SK-N-SH (cell line): ENCODE data around the gene GATA2. TPM values are rescaled to one million over a fixed set of nuclear protein-coding genes. Genes with fewer than 3 reads are reported as not detected.
A peak's percentile ranks its signal among the peaks of the same experiment; 100 is the strongest.

Source experiments
- CTCF ChIA-PET: fragments of 300-600, 350-600 bp; formaldehyde crosslinking; extraction: SDS; loops from one replicate; lab custom pipeline; 2021; lab: Yijun Ruan, JAX
- POLR2A ChIA-PET: fragments of 350-600 bp; sonication (Branson Sonifier 250); formaldehyde crosslinking; extraction: SDS; loops from one replicate; lab custom pipeline; 2020; ENCODE audit warnings: antibody characterized with exemption, inconsistent platforms; lab: Yijun Ruan, JAX
- DNase-seq: peaks from one replicate; pipeline ENCODE4 v3.0.0; 2012
- H2AFZ ChIP-seq: fragments of 200-600 bp; sonication (generic); 2 replicates; pipeline ENCODE4 v1.8.1; 2016; ENCODE audit warnings: antibody characterized with exemption, mild to moderate bottlenecking, low read depth
- H3F3A ChIP-seq: fragments of 200-600 bp; sonication (generic); replicated peaks from 2 replicates; pipeline ENCODE3; 2016; ENCODE audit warnings: antibody characterized with exemption, mild to moderate bottlenecking; ENCODE audit not compliant: insufficient read depth
- H3K27ac ChIP-seq, 2 experiments: fragments of 200-500 bp in 1 of 2; fragments of 200-600 bp in 1 of 2; sonication (Bioruptor generic) in 1 of 2; sonication (generic), shearing (Covaris generic) in 1 of 2; 2 replicates each; pipeline versions ENCODE4 v1.5.1 to v1.6.1; 2014 to 2016; ENCODE audit warnings: low read depth in 2 of 2, inconsistent platforms in 1 of 2, low read length in 1 of 2, mild to moderate bottlenecking in 1 of 2, mixed read lengths in 1 of 2
- H3K27me3 ChIP-seq: fragments of 200-600 bp; sonication (generic), shearing (Covaris generic); 2 replicates; pipeline ENCODE4 v1.6.1; 2016; ENCODE audit warnings: mixed run types; ENCODE audit not compliant: insufficient read depth
- H3K36me3 ChIP-seq, 2 experiments: fragments of 200-500 bp in 1 of 2; fragments of 200-600 bp in 1 of 2; sonication (Bioruptor generic) in 1 of 2; sonication (generic) in 1 of 2; replicated peaks in 1 of 2; 2 replicates each; pipeline versions ENCODE3 to v1.5.1; 2014 to 2016; ENCODE audit warnings: low read length in 1 of 2, mild to moderate bottlenecking in 1 of 2; ENCODE audit not compliant: insufficient read depth in 2 of 2, control insufficient read depth in 1 of 2
- H3K4me1 ChIP-seq, 2 experiments: fragments of 200-500 bp in 1 of 2; fragments of 200-600 bp in 1 of 2; sonication (Bioruptor generic) in 1 of 2; sonication (generic), shearing (Covaris generic) in 1 of 2; 2 replicates each; pipeline versions ENCODE4 v1.5.1 to v1.6.1; 2014 to 2016; ENCODE audit warnings: low read depth in 1 of 2, low read length in 1 of 2, mixed run types in 1 of 2; ENCODE audit not compliant: insufficient read depth in 2 of 2, control insufficient read depth in 1 of 2
- H3K4me2 ChIP-seq: fragments of 200-600 bp; sonication (generic), shearing (Covaris generic); 2 replicates; pipeline ENCODE4 v1.6.1; 2017; ENCODE audit warnings: mixed run types
- H3K4me3 ChIP-seq, 2 experiments: fragments of 200-500 bp in 1 of 2; fragments of 200-600 bp in 1 of 2; sonication (Bioruptor generic) in 1 of 2; sonication (generic), shearing (Covaris generic) in 1 of 2; 2 replicates each; pipeline versions ENCODE4 v1.5.1 to v1.8.1; 2014 to 2016; ENCODE audit warnings: low read depth in 2 of 2, inconsistent platforms in 1 of 2, low read length in 1 of 2, mild to moderate bottlenecking in 1 of 2, mixed read lengths in 1 of 2, moderate library complexity in 1 of 2
- H3K79me2 ChIP-seq: fragments of 200-600 bp; sonication (generic); 2 replicates; pipeline ENCODE4 v1.8.1; 2017; ENCODE audit warnings: mild to moderate bottlenecking; ENCODE audit not compliant: insufficient read depth
- H3K9ac ChIP-seq: fragments of 200-600 bp; sonication (generic); 2 replicates; pipeline ENCODE4 v1.6.1; 2017; ENCODE audit warnings: mixed run types
- H3K9me2 ChIP-seq: fragments of 200-600 bp; sonication (generic); 2 replicates; pipeline ENCODE4 v1.6.1; 2017; ENCODE audit warnings: mixed run types
- H3K9me3 ChIP-seq: fragments of 200-600 bp; sonication (generic); 2 replicates; pipeline ENCODE4 v1.6.1; 2017; ENCODE audit warnings: mixed run types, mild to moderate bottlenecking, moderate library complexity
- H4K20me1 ChIP-seq: fragments of 200-600 bp; sonication (generic); 2 replicates; pipeline ENCODE4 v1.6.1; 2017; ENCODE audit warnings: mild to moderate bottlenecking, mixed run types; ENCODE audit not compliant: insufficient read depth
- CTCF ChIP-seq: fragments of 200-600 bp; sonication (generic); IDR thresholded peaks from 2 replicates; pipeline ENCODE4 v1.6.1; 2017; ENCODE audit warnings: antibody characterized with exemption, mild to moderate bottlenecking, moderate library complexity
- ELF1 ChIP-seq: IDR thresholded peaks from 2 replicates; pipeline ENCODE4 v1.4.0; 2012
- EP300 ChIP-seq, 2 experiments: IDR thresholded peaks; 2 replicates each; pipeline versions ENCODE4 v1.4.0 to v1.6.1; 2012; ENCODE audit warnings: borderline replicate concordance in 1 of 2, low read depth in 1 of 2, low read length in 1 of 2
- EZH2phosphoT487 ChIP-seq: fragments of 200-600 bp; sonication (generic); IDR thresholded peaks from 2 replicates; pipeline ENCODE4 v1.6.1; 2017; ENCODE audit warnings: low read depth, mixed run types, mild to moderate bottlenecking, antibody characterized with exemption, moderate library complexity, borderline replicate concordance
- FOSL2 ChIP-seq: IDR thresholded peaks from 2 replicates; pipeline ENCODE4 v1.4.0; 2012; ENCODE audit warnings: low read depth, mild to moderate bottlenecking, moderate library complexity, borderline replicate concordance
- FOXJ3 ChIP-seq: sonication (generic); formaldehyde crosslinking; IDR thresholded peaks from 2 replicates; pipeline ENCODE4 v1.5.1; 2020; ENCODE audit warnings: mild to moderate bottlenecking, missing genetic modification reagents
- FOXM1 ChIP-seq: IDR thresholded peaks from 2 replicates; pipeline ENCODE4 v1.4.0; 2012; ENCODE audit warnings: low read depth, mild to moderate bottlenecking
- GABPA ChIP-seq: IDR thresholded peaks from 2 replicates; pipeline ENCODE4 v1.4.0; 2012; ENCODE audit warnings: low read depth, mild to moderate bottlenecking
- GATA2 ChIP-seq: sonication (generic); formaldehyde crosslinking; IDR thresholded peaks from 2 replicates; pipeline ENCODE4 v1.5.0; 2020; ENCODE audit warnings: mild to moderate bottlenecking, missing genetic modification reagents
- IRF3 ChIP-seq: fragments of 150-350 bp; IDR thresholded peaks from 2 replicates; pipeline ENCODE4 v1.6.1; 2016; ENCODE audit warnings: mild to moderate bottlenecking, low read depth, low read length
- JUND ChIP-seq: IDR thresholded peaks from 2 replicates; pipeline ENCODE4 v1.4.0; 2012
- PBX3 ChIP-seq: IDR thresholded peaks from 2 replicates; pipeline ENCODE4; 2012
- POLR2AphosphoS5 ChIP-seq: IDR thresholded peaks from 2 replicates; pipeline ENCODE4 v1.6.1; 2012; ENCODE audit warnings: low read depth, low read length
- RAD21 ChIP-seq: IDR thresholded peaks from 2 replicates; pipeline ENCODE4 v1.6.1; 2012; ENCODE audit warnings: mild to moderate bottlenecking, low read length
- RFX5 ChIP-seq: IDR thresholded peaks from 2 replicates; pipeline ENCODE4 v1.6.1; 2012; ENCODE audit warnings: mild to moderate bottlenecking, improper control_type of control experiment, low read length
- RXRA ChIP-seq: IDR thresholded peaks from 2 replicates; pipeline ENCODE4 v1.4.0; 2012; ENCODE audit warnings: low read depth, mild to moderate bottlenecking, borderline replicate concordance
- SIN3A ChIP-seq: IDR thresholded peaks from 2 replicates; pipeline ENCODE4 v1.6.1; 2012; ENCODE audit warnings: low read depth, mild to moderate bottlenecking, low read length, moderate library complexity, borderline replicate concordance
- TAF1 ChIP-seq: IDR thresholded peaks from 2 replicates; pipeline ENCODE4 v1.6.1; 2012; ENCODE audit warnings: low read depth, mild to moderate bottlenecking, low read length, moderate library complexity, borderline replicate concordance
- USF1 ChIP-seq: IDR thresholded peaks from 2 replicates; pipeline ENCODE4 v1.4.0; 2012; ENCODE audit warnings: low read depth, borderline replicate concordance
- USF2 ChIP-seq: fragments of 150-350 bp; IDR thresholded peaks from 2 replicates; pipeline ENCODE4 v1.6.1; 2017; ENCODE audit warnings: antibody characterized with exemption, low read length, low read depth, borderline replicate concordance
- WGBS: methylation state at CpG from one replicate; pipeline ENCODE4 v1.1.6; 2017; ENCODE audit warnings: low lambda C conversion rate; 5-methylcytosine and 5-hydroxymethylcytosine counted together
- polyA plus RNA-seq, 3 experiments: library from polyadenylated mRNA; depleted of rRNA; stranded (reverse); fragments of >200 nt; gene quantifications; 2 replicates each; pipeline ENCODE4 v1.2.3, GENCODE V29; 2012

Gene GATA2
- polyA plus RNA-seq, 1 of the 3 experiments (the other 2 are of a cell fraction) = 5.5 TPM

- Histone ChIP-seq H4K20me1 (no peaks in the 10 kb centered on the region), H3K79me2 (no peaks in the 10 kb centered on the region), H3K4me2 (no peak overlapping the region), H3F3A (no peaks in the 10 kb centered on the region), H2AFZ (no peak overlapping the region), H3K4me3 (no peak overlapping the region), H3K27ac (no peak overlapping the region), H3K4me1 (no peaks in the 10 kb centered on the region), H3K27me3 (no peaks in the 10 kb centered on the region), H3K9ac (no peak overlapping the region), H3K36me3 (no peaks in the 10 kb centered on the region), H3K9me2 (no peaks in the 10 kb centered on the region), H3K9me3 (no peaks in the 10 kb centered on the region)
- CTCF ChIA-PET = interaction anchor here (0.6 to 2.7 kb wide), 8 partner anchors 10 to 449 kb away, joined by 3 to 14 read pairs (median 3); no protein-coding TSS in a partner anchor
- TF ChIP-seq RFX5 = no peak
- no peak for TF ChIP-seq PBX3
- TF ChIP-seq GABPA = no peak
- TF ChIP-seq FOSL2 = no peak
- no peak for TF ChIP-seq POLR2AphosphoS5
- no peak for TF ChIP-seq SIN3A
- TF ChIP-seq FOXM1 = no peak
- TF ChIP-seq USF2 = no peak
- TF ChIP-seq RAD21 = no peak
- no peak for TF ChIP-seq ELF1
- no peak for TF ChIP-seq TAF1
- no peak for TF ChIP-seq CTCF
- TF ChIP-seq EZH2phosphoT487 = no peak
- POLR2A ChIA-PET = interaction anchor here (1.5 kb wide), 1 partner anchor 14 kb away, joined by 5 read pairs; the partner anchor contains the start of gene GATA2
- DNase-seq = no peak
- 39% methylated on average over 2 of the region's 2 CpGs for WGBS
These were observed 13.8 kb upstream of the GATA2 start for GRCh38 chr3:128506754-128507153.

GRCh38 chr3:128505771-128506170, 12.8 kb upstream of the GATA2 start:
- WGBS = 100% methylated on average over 3 of the region's 3 CpGs
- H3K9ac ChIP-seq = no peak overlapping the region
- no peaks in the 10 kb centered on the region for H4K20me1 ChIP-seq
- no peaks in the 10 kb centered on the region for H3K9me3 ChIP-seq
- no peak overlapping the region for H3K4me2 ChIP-seq
- CTCF ChIA-PET = interaction anchor here (0.9 to 2.7 kb wide), 6 partner anchors 9 to 449 kb away, joined by 3 to 14 read pairs (median 4); no protein-coding TSS in a partner anchor
- POLR2A ChIA-PET = interaction anchor here (1.4 to 1.5 kb wide), 2 partner anchors 13 to 16 kb away, joined by 3 to 5 read pairs; partner anchors contain the start of gene GATA2
- H3K4me1 ChIP-seq = no peaks in the 10 kb centered on the region
- H3F3A ChIP-seq = no peaks in the 10 kb centered on the region
- no peak for DNase-seq
- TF ChIP-seq FOXJ3 (CRISPR knock-in tag) (no peak), JUND (no peak), EP300 (IDR thresholded peaks at IDR 0.05; ENCODE audit: borderline replicate concordance in 1 of 2, low read depth in 1 of 2, low read length in 1 of 2) (no peak), USF1 (peak; percentile 51; the same call in 1 of the 2 replicates), SIN3A (no peak), RXRA (no peak), GATA2 (no peak), IRF3 (no peak)
- no peaks in the 10 kb centered on the region for H3K79me2 ChIP-seq
- no peaks in the 10 kb centered on the region for H3K9me2 ChIP-seq
- H3K36me3 ChIP-seq = no peaks in the 10 kb centered on the region
- no peaks in the 10 kb centered on the region for H3K27me3 ChIP-seq
- no peak overlapping the region for H3K4me3 ChIP-seq
- no peak overlapping the region for H2AFZ ChIP-seq
- no peak overlapping the region for H3K27ac ChIP-seq
